GM12878 (cell line): ENCODE measurements around the gene TSPAN31. TPM values are rescaled to one million over a fixed set of nuclear protein-coding genes. Genes with fewer than 3 reads are reported as not detected.

Experiments
- ATAC-seq: fragments of 200-7000 bp; cut with Tn5 transposase; 3 replicates; pipeline ENCODE4 v1.9.1; 2020; ENCODE audit warnings: mild to moderate bottlenecking, moderate library complexity
- BruUV-seq: library from RNA; stranded (reverse); fragments of 400-500 nt; replicated peaks from 2 replicates; lab custom pipeline; 2021; lab: Mats Ljungman, UMichigan
- CTCF ChIA-PET: fragments of 300-600 bp; sonication (Branson Sonifier 250); formaldehyde crosslinking; extraction: SDS; loops from one replicate; lab custom pipeline; 2021; ENCODE audit warnings: inconsistent platforms; lab: Yijun Ruan, JAX
- POLR2A ChIA-PET: fragments of 350-600 bp; formaldehyde crosslinking; extraction: SDS; loops from one replicate; lab custom pipeline; 2021; ENCODE audit warnings: inconsistent platforms; lab: Charles Lee
- RAD21 ChIA-PET: fragments of 300-600 bp; sonication (Branson Sonifier 250); formaldehyde crosslinking; loops from one replicate; lab custom pipeline; 2023; ENCODE audit warnings: antibody characterized with exemption; ENCODE audit not compliant: unreplicated experiment; lab: Charles Lee
- SMC1A ChIA-PET: fragments of 300-600 bp; sonication (Branson Sonifier 250); formaldehyde crosslinking; loops from one replicate; lab custom pipeline; 2023; ENCODE audit not compliant: unreplicated experiment, uncharacterized antibody; lab: Charles Lee
- DNase-seq: peaks from one replicate; pipeline ENCODE4 v3.0.0-alpha.2; 2011; ENCODE audit warnings: low read depth, low spot score
- FAIRE-seq: peaks from 3 replicates; lab custom pipeline; 2011; peaks lifted over from hg19 to GRCh38; lab: Jason Lieb, UNC
- H2AFZ ChIP-seq: 2 replicates; pipeline ENCODE4 v1.6.0; 2011; ENCODE audit warnings: low read depth, low read length, control low read depth; ENCODE audit not compliant: control insufficient read depth
- H3K27ac ChIP-seq: 2 replicates; pipeline ENCODE4 v1.5.1; 2011; ENCODE audit warnings: control low read depth; ENCODE audit not compliant: control insufficient read depth, insufficient read depth
- H3K27me3 ChIP-seq, 2 experiments: replicated peaks in 1 of 2; 2 replicates each; pipeline versions ENCODE4 v1.6.0 to v1.6.1; 2011; ENCODE audit warnings: low read length in 1 of 2; ENCODE audit not compliant: control insufficient read depth in 2 of 2, insufficient read depth in 2 of 2
- H3K36me3 ChIP-seq, 2 experiments: 2 replicates each; pipeline ENCODE4 v1.5.1; 2011; ENCODE audit warnings: low read length in 1 of 2; ENCODE audit not compliant: control insufficient read depth in 2 of 2, insufficient read depth in 2 of 2
- H3K4me1 ChIP-seq: 2 replicates; pipeline ENCODE4 v1.6.1; 2011; ENCODE audit warnings: mild to moderate bottlenecking, low read length, moderate library complexity, mixed read lengths; ENCODE audit not compliant: control insufficient read depth, insufficient read depth
- H3K4me2 ChIP-seq: 2 replicates; pipeline ENCODE4 v1.6.0; 2011; ENCODE audit warnings: control low read depth; ENCODE audit not compliant: control insufficient read depth, insufficient read depth
- H3K4me3 ChIP-seq: fragments of 200-600 bp; sonication (generic); 2 replicates; pipeline ENCODE4 v1.5.1; 2016
- H3K79me2 ChIP-seq: 2 replicates; pipeline ENCODE4 v1.6.0; 2011; ENCODE audit warnings: low read length; ENCODE audit not compliant: control insufficient read depth, insufficient read depth
- H3K9ac ChIP-seq: 2 replicates; pipeline ENCODE4 v1.8.0; 2011; ENCODE audit warnings: low read length, control low read depth, mixed read lengths; ENCODE audit not compliant: control insufficient read depth, insufficient read depth
- H3K9me3 ChIP-seq: replicated peaks from 3 replicates; pipeline ENCODE4 v1.5.1; 2011; ENCODE audit warnings: mild to moderate bottlenecking, low read length; ENCODE audit not compliant: control insufficient read depth, insufficient read depth
- H4K20me1 ChIP-seq: 2 replicates; pipeline ENCODE4 v1.6.0; 2011; ENCODE audit not compliant: control insufficient read depth, insufficient read depth
- ATF7 ChIP-seq: fragments of 450-650 bp; IDR thresholded peaks from 2 replicates; pipeline ENCODE4 v1.6.1; 2016; ENCODE audit warnings: low read depth, mild to moderate bottlenecking
- BMI1 ChIP-seq: fragments of 450-650 bp; IDR thresholded peaks from 2 replicates; pipeline ENCODE4 v1.6.1; 2016; ENCODE audit warnings: mild to moderate bottlenecking, moderate library complexity, borderline replicate concordance
- IKZF1 ChIP-seq: fragments of 450-650 bp; conservative IDR thresholded peaks from 2 replicates; pipeline ENCODE4 v1.6.1; 2017; ENCODE audit warnings: antibody characterized with exemption, mild to moderate bottlenecking
- MTA3 ChIP-seq: IDR thresholded peaks from 2 replicates; pipeline ENCODE4 v1.6.1; 2012; ENCODE audit warnings: low read length, inconsistent platforms, borderline replicate concordance
- NFYB ChIP-seq: IDR thresholded peaks from 2 replicates; pipeline ENCODE4 v1.6.1; 2011; ENCODE audit warnings: low read depth, mild to moderate bottlenecking, low read length, improper control_type of control experiment, moderate library complexity; ENCODE audit not compliant: insufficient read depth
- PML ChIP-seq: IDR thresholded peaks from 2 replicates; pipeline ENCODE4 v1.6.1; 2012; ENCODE audit warnings: low read length, inconsistent platforms
- POLR2A ChIP-seq: IDR thresholded peaks from 2 replicates; pipeline ENCODE4 v1.6.1; 2011; ENCODE audit warnings: low read depth, mild to moderate bottlenecking, low read length
- SREBF2 ChIP-seq: IDR thresholded peaks from 2 replicates; pipeline ENCODE4 v1.6.1; 2012; ENCODE audit warnings: mild to moderate bottlenecking, low read length
- ZBED1 ChIP-seq: IDR thresholded peaks from 2 replicates; pipeline ENCODE4 v1.6.1; 2016; ENCODE audit warnings: borderline replicate concordance
- WGBS: methylation state at CpG from one replicate; pipeline ENCODE4 v1.1.6; 2016; ENCODE audit warnings: low lambda C conversion rate; ENCODE audit not compliant: insufficient replicate concordance, insufficient coverage; ENCODE audit errors: missing lambda C conversion rate; 5-methylcytosine and 5-hydroxymethylcytosine counted together
- in situ Hi-C: fragments of 300-500 bp; cut with MboI; formaldehyde crosslinking; loops from 9 replicates; pipeline ENCODE4 v1.14.3; 2018; ENCODE audit warnings: mixed read lengths
- intact Hi-C: fragments of 100-400 bp; cut with micrococcal nuclease; formaldehyde crosslinking; loops from one replicate; pipeline ENCODE4 v1.14.2; 2022; ENCODE audit not compliant: unreplicated experiment
- polyA plus RNA-seq, 11 experiments: library from polyadenylated mRNA; depleted of rRNA in 4 of 11; unstranded in 6 of 11; stranded (reverse) in 5 of 11; fragments of >200 nt; fragmentation: Nextera tagmentation in 4 of 11; fragmentation: Illumina TruSeq in 1 of 11; extraction: Ambion mirVana in 4 of 11; extraction: Trizol in 1 of 11; gene quantifications; 1 replicate in 1 of 11; 2 replicates in 10 of 11; pipeline versions ENCODE4 v1.2.1 to v1.2.3, GENCODE V29; 2011 to 2016; ENCODE audit warnings: inconsistent platforms in 2 of 11, missing spikeins in 2 of 11, low read depth in 1 of 11
- total RNA-seq, 4 experiments: library from RNA; depleted of rRNA in 3 of 4; stranded (reverse); fragments of >200 nt in 3 of 4; fragmentation: Illumina TruSeq in 1 of 4; extraction: Trizol in 1 of 4; gene quantifications; 2 replicates each; pipeline versions ENCODE4 v1.2.1 to v1.2.3, GENCODE V29; 2013 to 2021
- TF ChIP-seq, protein P1 (sequence below): fragments of 450-650 bp; IDR thresholded peaks from 2 replicates; pipeline ENCODE4 v1.6.1; 2017; ENCODE audit warnings: antibody characterized with exemption, mild to moderate bottlenecking, moderate library complexity
- TF ChIP-seq, protein P2 (sequence below): IDR thresholded peaks from 2 replicates; pipeline ENCODE4 v1.6.1; 2011; ENCODE audit warnings: borderline replicate concordance, low read depth, mild to moderate bottlenecking, moderate library complexity, low read length; ENCODE audit not compliant: insufficient read depth, poor library complexity, severe bottlenecking
- TF ChIP-seq, protein P3 (sequence below): fragments of 450-650 bp; IDR thresholded peaks from 2 replicates; pipeline ENCODE4 v1.6.1; 2017; ENCODE audit warnings: borderline replicate concordance

The TSPAN31 gene
- total and polyA plus RNA-seq, 10 of the 15 experiments (the other 5 are each of a cell fraction or from before 2014, with no cell fraction given) = 11.8 to 32.2 (median 24.7) TPM

DNA sequence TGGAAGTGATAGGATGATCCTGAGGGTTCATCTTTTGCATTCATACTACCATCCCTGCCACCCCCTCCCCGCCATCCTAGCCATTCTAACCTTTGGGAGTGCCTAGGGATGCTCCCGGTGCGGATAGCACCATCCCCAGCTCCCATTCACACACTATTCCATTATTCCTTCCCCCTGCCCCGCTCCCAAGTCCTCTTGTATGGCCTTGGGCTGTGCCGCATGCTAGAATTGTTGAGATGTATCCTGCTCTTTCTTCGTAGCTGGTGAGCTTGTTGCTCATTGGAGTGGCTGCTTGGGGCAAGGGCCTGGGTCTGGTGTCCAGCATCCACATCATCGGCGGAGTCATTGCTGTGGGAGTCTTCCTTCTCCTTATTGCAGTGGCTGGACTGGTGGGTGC is 644 bp downstream of the TSPAN31 start (continued):
- TF ChIP-seq, protein P1, sequence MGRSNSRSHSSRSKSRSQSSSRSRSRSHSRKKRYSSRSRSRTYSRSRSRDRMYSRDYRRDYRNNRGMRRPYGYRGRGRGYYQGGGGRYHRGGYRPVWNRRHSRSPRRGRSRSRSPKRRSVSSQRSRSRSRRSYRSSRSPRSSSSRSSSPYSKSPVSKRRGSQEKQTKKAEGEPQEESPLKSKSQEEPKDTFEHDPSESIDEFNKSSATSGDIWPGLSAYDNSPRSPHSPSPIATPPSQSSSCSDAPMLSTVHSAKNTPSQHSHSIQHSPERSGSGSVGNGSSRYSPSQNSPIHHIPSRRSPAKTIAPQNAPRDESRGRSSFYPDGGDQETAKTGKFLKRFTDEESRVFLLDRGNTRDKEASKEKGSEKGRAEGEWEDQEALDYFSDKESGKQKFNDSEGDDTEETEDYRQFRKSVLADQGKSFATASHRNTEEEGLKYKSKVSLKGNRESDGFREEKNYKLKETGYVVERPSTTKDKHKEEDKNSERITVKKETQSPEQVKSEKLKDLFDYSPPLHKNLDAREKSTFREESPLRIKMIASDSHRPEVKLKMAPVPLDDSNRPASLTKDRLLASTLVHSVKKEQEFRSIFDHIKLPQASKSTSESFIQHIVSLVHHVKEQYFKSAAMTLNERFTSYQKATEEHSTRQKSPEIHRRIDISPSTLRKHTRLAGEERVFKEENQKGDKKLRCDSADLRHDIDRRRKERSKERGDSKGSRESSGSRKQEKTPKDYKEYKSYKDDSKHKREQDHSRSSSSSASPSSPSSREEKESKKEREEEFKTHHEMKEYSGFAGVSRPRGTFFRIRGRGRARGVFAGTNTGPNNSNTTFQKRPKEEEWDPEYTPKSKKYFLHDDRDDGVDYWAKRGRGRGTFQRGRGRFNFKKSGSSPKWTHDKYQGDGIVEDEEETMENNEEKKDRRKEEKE = no peak
- TF ChIP-seq, protein P2, sequence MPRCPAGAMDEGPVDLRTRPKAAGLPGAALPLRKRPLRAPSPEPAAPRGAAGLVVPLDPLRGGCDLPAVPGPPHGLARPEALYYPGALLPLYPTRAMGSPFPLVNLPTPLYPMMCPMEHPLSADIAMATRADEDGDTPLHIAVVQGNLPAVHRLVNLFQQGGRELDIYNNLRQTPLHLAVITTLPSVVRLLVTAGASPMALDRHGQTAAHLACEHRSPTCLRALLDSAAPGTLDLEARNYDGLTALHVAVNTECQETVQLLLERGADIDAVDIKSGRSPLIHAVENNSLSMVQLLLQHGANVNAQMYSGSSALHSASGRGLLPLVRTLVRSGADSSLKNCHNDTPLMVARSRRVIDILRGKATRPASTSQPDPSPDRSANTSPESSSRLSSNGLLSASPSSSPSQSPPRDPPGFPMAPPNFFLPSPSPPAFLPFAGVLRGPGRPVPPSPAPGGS = peak; percentile 21
- TF ChIP-seq NFYB (no peak), PML (peak; percentile 62; the same call in 1 of the 2 replicates), ATF7 (no peak), IKZF1 (peak; percentile 73; the same call in 1 of the 2 replicates), POLR2A (peak; percentile 41; the same call in 1 of the 2 replicates), MTA3 (peak; percentile 84; the same call in 1 of the 2 replicates)
- TF ChIP-seq, all 136 proteins: peak for 8

DNA sequence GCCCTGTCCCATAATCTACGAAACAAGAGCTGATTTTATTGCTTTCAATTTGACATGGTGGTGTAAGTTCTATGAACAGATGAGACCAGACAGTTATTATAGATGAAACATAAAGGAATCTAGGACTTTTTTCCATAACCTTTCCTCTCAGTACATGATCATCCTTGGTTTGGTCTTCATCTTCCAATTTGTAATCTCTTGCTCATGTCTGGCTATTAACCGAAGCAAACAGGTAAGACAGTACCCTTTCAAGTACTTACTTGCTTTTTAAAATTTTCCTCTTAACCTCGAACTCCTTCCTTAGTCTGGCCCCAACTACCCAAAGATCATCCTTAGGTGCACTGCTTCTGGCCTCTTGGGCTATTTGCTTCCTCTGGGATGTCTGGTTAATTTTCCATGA is 1.2 kb downstream of the TSPAN31 start:
- TF ChIP-seq SREBF2 (no peak), BMI1 (no peak), ZBED1 (0 out of 2 replicates have a peak, but pooled peaks have one; percentile 8)
- TF ChIP-seq, protein P3, sequence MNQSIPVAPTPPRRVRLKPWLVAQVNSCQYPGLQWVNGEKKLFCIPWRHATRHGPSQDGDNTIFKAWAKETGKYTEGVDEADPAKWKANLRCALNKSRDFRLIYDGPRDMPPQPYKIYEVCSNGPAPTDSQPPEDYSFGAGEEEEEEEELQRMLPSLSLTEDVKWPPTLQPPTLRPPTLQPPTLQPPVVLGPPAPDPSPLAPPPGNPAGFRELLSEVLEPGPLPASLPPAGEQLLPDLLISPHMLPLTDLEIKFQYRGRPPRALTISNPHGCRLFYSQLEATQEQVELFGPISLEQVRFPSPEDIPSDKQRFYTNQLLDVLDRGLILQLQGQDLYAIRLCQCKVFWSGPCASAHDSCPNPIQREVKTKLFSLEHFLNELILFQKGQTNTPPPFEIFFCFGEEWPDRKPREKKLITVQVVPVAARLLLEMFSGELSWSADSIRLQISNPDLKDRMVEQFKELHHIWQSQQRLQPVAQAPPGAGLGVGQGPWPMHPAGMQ = no peak
- Histone ChIP-seq H2AFZ (no peak overlapping the region), H3K36me3 (peaks cover 6 to 7% of the 10 kb centered on the region in 2 experiments), H3K27me3 (no peaks in the 10 kb centered on the region), H3K27ac (no peak overlapping the region), H3K79me2 (peaks cover 34% of the 10 kb centered on the region), H3K4me3 (peak overlapping the region; percentile 91), H3K9me3 (no peaks in the 10 kb centered on the region), H4K20me1 (no peaks in the 10 kb centered on the region), H3K4me1 (peaks cover 21% of the 10 kb centered on the region), H3K9ac (peak overlapping the region; percentile 93; the same call in 1 of the 2 replicates), H3K4me2 (peak overlapping the region; percentile 84)
- CTCF ChIA-PET = interaction anchor here (1.1 to 2.9 kb wide), 2 partner anchors 10 to 170 kb away, joined by 3 to 28 read pairs; no protein-coding TSS in a partner anchor
- intact Hi-C loops = no loop called here
- RAD21 ChIA-PET = no interaction called here
- no peak for DNase-seq
- FAIRE-seq = no peak
- POLR2A ChIA-PET = interaction anchor here (0.5 to 3.0 kb wide), 2 partner anchors 10 to 25 kb away, joined by 3 to 19 read pairs; partner anchors contain the start of gene MARCHF9
- BruUV-seq = no TSS peak
- SMC1A ChIA-PET = interaction anchor here (2.4 kb wide), 1 partner anchor 10 kb away, joined by 14 read pairs; no protein-coding TSS in a partner anchor
- WGBS = 61% methylated on average over 3 of the region's 3 CpGs
- no peak for ATAC-seq
- in situ Hi-C loops = no loop called here
